ENCODE results near the gene TEAD1.

The TEAD1 gene

GRCh38 chr11:12803086-12803826 is 129.0 kb downstream of the TEAD1 start:
- Histone ChIP-seq H3K4me1 (ENCODE audit: insufficient read depth, poor library complexity, severe bottlenecking) (peaks cover 83% of the 10 kb centered on the region), H3K27ac (ENCODE audit: poor library complexity, severe bottlenecking) (peak overlapping the region; percentile 94), H3K36me3 (ENCODE audit: low read depth) (0 out of 2 replicates have a peak, but pooled peaks cover 4% of the 10 kb centered on the region), H3K4me3 (ENCODE audit: severe bottlenecking) (no peak overlapping the region), H3K27me3 (ENCODE audit: insufficient read depth, poor library complexity, severe bottlenecking) (no peaks in the 10 kb centered on the region), H3K9me3 (ENCODE audit: severe bottlenecking) (no peaks in the 10 kb centered on the region)
- no peak for TF ChIP-seq CTCF (IDR thresholded peaks at IDR 0.05; ENCODE audit: poor library complexity, severe bottlenecking)
- ATAC-seq (ENCODE audit: low read depth) (no peak), DNase-seq (ENCODE audit: low spot score) (no peak)

GRCh38 chr11:12806113-12806512 is 131.9 kb downstream of the TEAD1 start:
- no peaks in the 10 kb centered on the region for H3K9me3 ChIP-seq (ENCODE audit: severe bottlenecking)
- peaks cover 69% of the 10 kb centered on the region for H3K4me1 ChIP-seq (ENCODE audit: insufficient read depth, poor library complexity, severe bottlenecking)
- H3K27me3 ChIP-seq (ENCODE audit: insufficient read depth, poor library complexity, severe bottlenecking) = no peaks in the 10 kb centered on the region
- ATAC-seq (ENCODE audit: low read depth) (peak; percentile 21; the same call in 2 of the 3 replicates), DNase-seq (ENCODE audit: low spot score) (no peak)
- H3K36me3 ChIP-seq (ENCODE audit: low read depth) = peaks cover 10% of the 10 kb centered on the region; the same call in 1 of the 2 replicates
- H3K4me3 ChIP-seq (ENCODE audit: severe bottlenecking) = no peak overlapping the region
- peak overlapping the region; percentile 27 for H3K27ac ChIP-seq (ENCODE audit: poor library complexity, severe bottlenecking)
- no peak for TF ChIP-seq CTCF (IDR thresholded peaks at IDR 0.05; ENCODE audit: poor library complexity, severe bottlenecking)

GRCh38 chr11:12807621-12808020 is 133.4 kb downstream of the TEAD1 start:
- H3K27ac ChIP-seq (ENCODE audit: poor library complexity, severe bottlenecking) = peak overlapping the region; percentile 27
- no peaks in the 10 kb centered on the region for H3K9me3 ChIP-seq (ENCODE audit: severe bottlenecking)
- ATAC-seq (ENCODE audit: low read depth) = no peak
- DNase-seq (ENCODE audit: low spot score) = no peak
- peaks cover 10% of the 10 kb centered on the region; the same call in 1 of the 2 replicates for H3K36me3 ChIP-seq (ENCODE audit: low read depth)
- H3K4me1 ChIP-seq (ENCODE audit: insufficient read depth, poor library complexity, severe bottlenecking) = peaks cover 56% of the 10 kb centered on the region
- no peak for TF ChIP-seq CTCF (IDR thresholded peaks at IDR 0.05; ENCODE audit: poor library complexity, severe bottlenecking)
- H3K27me3 ChIP-seq (ENCODE audit: insufficient read depth, poor library complexity, severe bottlenecking) = no peaks in the 10 kb centered on the region
- H3K4me3 ChIP-seq (ENCODE audit: severe bottlenecking) = no peak overlapping the region

DNA sequence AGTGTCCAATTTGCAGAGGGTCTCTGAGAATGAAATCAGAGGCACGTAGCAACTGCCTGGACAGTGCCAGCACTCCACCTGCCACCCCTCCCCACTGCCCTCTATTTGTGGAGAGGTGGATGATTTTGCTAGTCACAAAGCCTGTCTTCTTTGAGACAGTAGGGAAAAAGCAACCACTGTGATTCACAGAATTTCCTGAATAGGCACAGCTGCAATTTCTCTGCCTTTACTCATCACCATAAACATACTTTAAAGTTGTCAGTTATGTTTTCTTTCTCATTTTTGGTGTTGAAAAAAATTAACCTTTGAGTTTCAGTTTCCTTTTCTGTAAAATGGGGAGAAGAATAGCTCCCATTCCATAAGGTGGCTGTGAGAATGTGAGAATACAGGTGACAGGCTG is 134.3 kb downstream of the TEAD1 start:
- Histone ChIP-seq H3K27me3 (ENCODE audit: insufficient read depth, poor library complexity, severe bottlenecking) (no peaks in the 10 kb centered on the region), H3K27ac (ENCODE audit: poor library complexity, severe bottlenecking) (peak overlapping the region; percentile 27), H3K4me1 (ENCODE audit: insufficient read depth, poor library complexity, severe bottlenecking) (peaks cover 58% of the 10 kb centered on the region), H3K36me3 (ENCODE audit: low read depth) (peaks cover 10% of the 10 kb centered on the region; the same call in 1 of the 2 replicates), H3K9me3 (ENCODE audit: severe bottlenecking) (no peaks in the 10 kb centered on the region), H3K4me3 (ENCODE audit: severe bottlenecking) (no peak overlapping the region)
- TF ChIP-seq CTCF (IDR thresholded peaks at IDR 0.05; ENCODE audit: poor library complexity, severe bottlenecking) = peak; percentile 13
- no peak for DNase-seq (ENCODE audit: low spot score)
- ATAC-seq (ENCODE audit: low read depth) = peak; percentile 54; the same call in 2 of the 3 replicates

DNA sequence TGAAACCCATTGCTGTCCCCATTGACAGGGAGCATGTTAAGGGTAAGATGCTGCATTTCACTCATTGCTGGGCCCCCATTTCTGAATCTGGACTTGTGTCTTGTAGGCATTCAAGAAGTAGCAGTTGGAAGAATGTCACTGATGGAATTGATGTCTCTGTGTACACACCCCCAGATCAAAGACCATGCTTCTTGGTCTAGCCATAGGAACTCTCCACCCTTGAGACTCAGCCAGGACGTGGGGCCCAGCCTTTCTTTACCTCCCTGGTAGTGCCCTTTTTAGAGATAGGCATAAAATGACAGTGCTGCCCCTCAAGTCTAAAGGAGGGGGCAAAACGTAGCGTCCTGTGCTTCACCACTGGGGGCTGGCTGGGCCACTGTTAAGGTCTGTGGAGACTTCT is 135.1 kb downstream of the TEAD1 start:
- DNase-seq (ENCODE audit: low spot score) (no peak), ATAC-seq (ENCODE audit: low read depth) (no peak)
- Histone ChIP-seq H3K36me3 (ENCODE audit: low read depth) (peaks cover 10% of the 10 kb centered on the region; the same call in 1 of the 2 replicates), H3K27me3 (ENCODE audit: insufficient read depth, poor library complexity, severe bottlenecking) (no peaks in the 10 kb centered on the region), H3K9me3 (ENCODE audit: severe bottlenecking) (no peaks in the 10 kb centered on the region), H3K4me1 (ENCODE audit: insufficient read depth, poor library complexity, severe bottlenecking) (peaks cover 61% of the 10 kb centered on the region), H3K4me3 (ENCODE audit: severe bottlenecking) (no peak overlapping the region), H3K27ac (ENCODE audit: poor library complexity, severe bottlenecking) (peak overlapping the region; percentile 27)
- TF ChIP-seq CTCF (IDR thresholded peaks at IDR 0.05; ENCODE audit: poor library complexity, severe bottlenecking) = no peak
